Dendritic cell treated with granulocyte-macrophage colony-stimulating factor and Interleukin-4, amounts not matched to agents 40 ng/mL and 50 ng/mL, for 4 days (primary cell): ENCODE results near the gene RUBCNL.
"Not testable (repeated sequence)": the region's sequence is repeated elsewhere in the genome, so short reads cannot be mapped to it uniquely, and the experiment has no call there.

Source experiments
- H3K27ac Mint-ChIP-seq: one replicate; pipeline ENCODE4 v1.8.0; 2022; ENCODE audit warnings: mild to moderate bottlenecking, mixed read lengths
- H3K27me3 Mint-ChIP-seq: one replicate; pipeline ENCODE4 v1.8.0; 2022; ENCODE audit warnings: mild to moderate bottlenecking, mixed read lengths
- H3K36me3 Mint-ChIP-seq: one replicate; pipeline ENCODE4 v1.8.0; 2022; ENCODE audit warnings: low read depth, mixed read lengths
- H3K4me1 Mint-ChIP-seq: one replicate; pipeline ENCODE4 v1.8.0; 2022; ENCODE audit warnings: low read depth, mixed read lengths
- H3K4me3 Mint-ChIP-seq: one replicate; pipeline ENCODE4 v1.8.0; 2022; ENCODE audit warnings: mild to moderate bottlenecking, moderate library complexity, mixed read lengths
- H3K9me3 Mint-ChIP-seq: one replicate; pipeline ENCODE4 v1.8.0; 2022; ENCODE audit warnings: mixed read lengths
- intact Hi-C: fragments of 100-400 bp; cut with micrococcal nuclease; formaldehyde crosslinking; loops from one replicate; pipeline ENCODE4 v1.15.0; 2022

RUBCNL gene, protein sequence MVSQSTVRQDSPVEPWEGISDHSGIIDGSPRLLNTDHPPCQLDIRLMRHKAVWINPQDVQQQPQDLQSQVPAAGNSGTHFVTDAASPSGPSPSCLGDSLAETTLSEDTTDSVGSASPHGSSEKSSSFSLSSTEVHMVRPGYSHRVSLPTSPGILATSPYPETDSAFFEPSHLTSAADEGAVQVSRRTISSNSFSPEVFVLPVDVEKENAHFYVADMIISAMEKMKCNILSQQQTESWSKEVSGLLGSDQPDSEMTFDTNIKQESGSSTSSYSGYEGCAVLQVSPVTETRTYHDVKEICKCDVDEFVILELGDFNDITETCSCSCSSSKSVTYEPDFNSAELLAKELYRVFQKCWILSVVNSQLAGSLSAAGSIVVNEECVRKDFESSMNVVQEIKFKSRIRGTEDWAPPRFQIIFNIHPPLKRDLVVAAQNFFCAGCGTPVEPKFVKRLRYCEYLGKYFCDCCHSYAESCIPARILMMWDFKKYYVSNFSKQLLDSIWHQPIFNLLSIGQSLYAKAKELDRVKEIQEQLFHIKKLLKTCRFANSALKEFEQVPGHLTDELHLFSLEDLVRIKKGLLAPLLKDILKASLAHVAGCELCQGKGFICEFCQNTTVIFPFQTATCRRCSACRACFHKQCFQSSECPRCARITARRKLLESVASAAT

DNA sequence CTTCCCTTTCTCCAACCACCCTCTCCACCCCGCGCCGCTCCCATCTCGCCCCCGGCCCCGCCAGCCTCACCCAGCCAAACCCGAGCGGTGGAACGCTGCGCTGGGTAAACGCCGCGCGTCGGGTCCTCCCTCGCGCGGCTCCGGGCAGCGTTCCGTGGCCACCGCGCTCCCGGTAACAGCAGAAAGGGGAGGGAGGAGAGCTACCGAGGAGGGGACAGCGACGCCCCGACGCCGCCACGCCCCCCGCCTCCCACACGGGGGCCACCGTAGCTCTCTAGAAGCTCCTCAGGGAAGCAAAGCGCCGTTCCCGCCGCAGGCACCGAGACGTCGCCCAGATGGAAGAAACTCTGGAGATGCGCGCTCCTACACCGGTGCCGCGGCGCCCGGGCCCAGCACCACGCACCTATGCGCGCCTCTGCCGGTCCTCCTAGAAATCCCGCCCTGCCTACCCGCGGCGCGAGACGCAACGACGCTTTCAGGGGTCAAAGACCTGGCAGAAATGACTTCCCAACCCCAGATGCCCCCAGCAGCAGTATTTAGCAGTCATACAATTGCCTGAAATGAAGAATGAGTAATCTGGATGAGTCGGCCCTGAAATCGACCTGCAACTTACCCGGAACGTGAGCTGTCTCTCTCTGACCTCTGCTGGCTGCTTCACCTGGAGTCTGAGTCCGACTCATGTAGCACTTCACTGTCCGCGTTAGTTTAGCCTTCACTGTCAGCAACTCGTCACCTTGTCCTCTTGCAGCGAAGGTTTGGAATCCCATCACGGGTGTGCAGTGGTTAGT lies at the start of gene RUBCNL:
TSS of gene RUBCNL (minus strand) at position 189 of the 788 bp plus-strand sequence. CDS start 14,777 bp downstream, outside the sequence.
- Mint-ChIP-seq H3K4me1 (peaks cover 66% of the 10 kb centered on the region), H3K27ac (peak within 1 kb of the TSS; percentile 85)
- intact Hi-C loops, result no loop called here

DNA sequence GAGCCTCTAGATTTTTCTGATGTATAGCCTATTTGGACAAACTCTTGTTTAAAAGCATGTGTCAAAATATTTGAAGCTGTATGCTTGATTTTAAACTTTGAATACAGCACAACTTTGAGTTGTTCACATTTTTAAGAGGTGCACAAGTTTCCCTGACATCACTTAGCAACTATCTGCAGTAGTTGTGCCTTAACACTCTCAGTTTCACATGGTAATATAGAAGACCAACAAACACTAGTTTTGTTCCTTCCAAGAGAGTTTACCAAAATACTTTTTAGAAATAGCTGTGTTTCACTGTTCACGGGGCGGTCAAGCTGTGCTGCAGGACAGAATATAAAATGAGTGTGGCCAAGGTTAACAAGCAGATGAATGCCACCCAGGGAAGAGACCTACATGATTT lies 42.5 kb upstream of the RUBCNL start:
- H3K36me3 Mint-ChIP-seq, H3K4me1 Mint-ChIP-seq, H3K27me3 Mint-ChIP-seq, H3K27ac Mint-ChIP-seq, H3K4me3 Mint-ChIP-seq, H3K9me3 Mint-ChIP-seq, intact Hi-C loops: not testable (repeated sequence)

More for the DNA sequence above, at the start of gene RUBCNL:
- H3K27me3 Mint-ChIP-seq, result peaks cover 23% of the 10 kb centered on the region
- peak within 1 kb of the TSS; percentile 89 for H3K4me3 Mint-ChIP-seq
- H3K9me3 Mint-ChIP-seq, result no peaks in the 10 kb centered on the region
- peaks cover 9% of the 10 kb centered on the region for H3K36me3 Mint-ChIP-seq

DNA sequence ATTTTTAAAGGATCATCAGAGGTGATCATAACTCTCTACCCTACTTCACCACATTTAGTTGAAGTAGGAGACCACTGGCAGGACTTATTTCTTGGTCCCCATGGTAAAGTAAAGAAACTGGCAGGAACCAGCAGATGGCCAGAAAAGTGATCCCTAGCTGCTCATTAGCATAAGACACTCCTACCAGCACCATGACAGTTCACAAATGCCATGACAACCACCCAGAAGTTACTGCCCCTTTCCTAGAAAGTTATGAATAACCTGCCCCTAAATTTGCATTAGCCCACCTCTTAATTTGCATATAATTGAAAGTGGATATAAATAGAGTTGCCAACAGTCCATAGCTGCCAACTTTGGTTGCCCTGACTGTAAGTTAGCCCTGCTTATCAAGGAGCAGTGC lies 18.4 kb upstream of the RUBCNL start:
- H3K36me3 Mint-ChIP-seq, result no peaks in the 10 kb centered on the region
- no peak overlapping the region for H3K4me3 Mint-ChIP-seq
- H3K27ac Mint-ChIP-seq, result peak overlapping the region; percentile 87

DNA sequence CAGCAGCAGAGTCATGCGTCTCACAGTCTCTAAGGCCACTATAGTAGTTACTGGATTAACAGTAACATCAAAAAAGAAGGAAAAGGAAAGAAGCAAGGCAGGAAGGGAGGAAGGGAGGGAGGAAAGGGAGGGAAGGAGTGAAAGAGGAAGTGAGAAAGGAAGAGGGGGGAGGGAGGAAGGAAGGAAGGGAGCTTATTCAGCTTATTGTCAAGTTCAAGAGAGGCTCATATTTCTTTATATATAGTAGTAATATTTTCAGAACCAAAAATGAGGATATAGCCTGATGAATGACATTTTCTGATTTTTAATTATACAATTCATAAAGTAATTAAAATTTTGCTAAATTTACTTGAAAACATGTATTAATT lies 17.7 kb upstream of the RUBCNL start:
- Mint-ChIP-seq H3K27me3 (no peaks in the 10 kb centered on the region), H3K27ac (peak overlapping the region; percentile 87), H3K4me1 (peaks cover 56% of the 10 kb centered on the region), H3K9me3 (no peaks in the 10 kb centered on the region), H3K4me3 (no peak overlapping the region), H3K36me3 (no peaks in the 10 kb centered on the region)
- intact Hi-C loops, result loop anchor here (2.0 to 5.0 kb wide), 2 partner anchors 14 to 67 kb away; no protein-coding TSS in a partner anchor

More for the DNA sequence above, 18.4 kb upstream of the RUBCNL start:
- intact Hi-C loops, result loop anchor here (2.0 kb wide), 1 partner anchor 15 kb away; no protein-coding TSS in a partner anchor
- H3K27me3 Mint-ChIP-seq, result no peaks in the 10 kb centered on the region
- H3K4me1 Mint-ChIP-seq, result peaks cover 48% of the 10 kb centered on the region
- H3K9me3 Mint-ChIP-seq, result no peaks in the 10 kb centered on the region

DNA sequence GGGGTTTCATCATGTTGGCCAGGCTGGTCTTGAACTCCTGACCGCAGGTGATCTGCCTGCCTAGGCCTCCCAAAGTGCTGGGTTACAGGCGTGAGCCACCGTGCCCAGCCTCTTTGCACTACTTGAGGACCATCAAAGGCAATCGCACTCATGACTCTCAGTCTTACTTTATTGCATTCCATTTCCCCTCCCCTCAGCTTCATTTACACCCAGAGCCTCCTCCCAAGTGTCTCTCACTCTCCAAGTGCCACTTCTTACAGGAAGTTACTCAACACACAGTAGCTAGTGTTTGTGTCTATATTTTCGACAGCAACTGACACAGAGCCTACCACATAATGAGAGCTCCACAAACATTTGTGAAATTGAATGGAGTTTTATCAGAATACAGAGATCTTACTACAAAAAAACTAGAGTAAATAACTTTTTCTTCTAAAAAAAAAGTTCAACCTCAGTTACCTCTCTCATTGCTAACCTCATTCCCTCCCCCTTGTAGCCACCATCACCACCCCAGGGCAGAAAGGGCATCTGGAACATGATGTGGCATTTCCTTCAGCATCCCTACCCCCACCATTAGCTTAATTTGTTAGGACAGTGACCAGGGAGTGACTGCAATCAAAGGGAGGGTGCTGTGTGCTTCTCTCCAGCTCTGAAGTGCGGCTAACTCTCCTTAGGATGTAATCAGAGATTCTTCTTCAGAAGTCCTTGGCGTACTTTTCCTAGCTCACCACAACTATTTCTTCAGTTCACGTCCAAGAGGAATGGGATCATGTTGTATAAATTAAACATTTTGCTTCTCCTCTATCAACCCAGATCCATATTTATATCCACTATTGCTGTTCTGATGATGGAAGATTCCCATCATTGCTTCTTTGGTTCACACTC lies 17.0 kb upstream of the RUBCNL start:
- Mint-ChIP-seq H3K27ac (peak overlapping the region; percentile 87), H3K27me3 (no peaks in the 10 kb centered on the region), H3K9me3 (no peaks in the 10 kb centered on the region), H3K4me1 (peaks cover 57% of the 10 kb centered on the region), H3K36me3 (no peaks in the 10 kb centered on the region), H3K4me3 (peak overlapping the region; percentile 18)
- intact Hi-C loops, result loop anchor here (2.0 to 5.0 kb wide), 2 partner anchors 13 to 67 kb away; no protein-coding TSS in a partner anchor

DNA sequence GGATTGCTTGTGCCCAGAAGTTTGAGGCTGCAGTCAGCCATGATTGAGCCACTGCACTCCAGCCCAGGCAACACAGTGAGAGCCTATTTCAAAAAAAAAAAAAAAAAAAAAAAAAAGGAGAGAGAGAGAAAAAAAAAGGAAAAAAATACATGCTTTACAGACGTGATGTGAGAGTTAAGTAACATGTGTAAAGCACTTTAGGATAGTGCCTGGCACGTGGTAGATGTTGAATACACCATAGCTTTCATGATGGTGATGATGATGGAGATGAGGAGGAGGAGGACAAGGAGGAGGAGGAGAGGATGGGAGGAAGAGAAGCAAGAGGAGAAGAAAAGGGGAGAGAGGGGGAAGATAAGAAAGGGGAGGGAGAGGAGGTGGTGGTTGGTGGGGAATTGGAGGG lies 15.1 kb upstream of the RUBCNL start:
- no peaks in the 10 kb centered on the region for H3K9me3 Mint-ChIP-seq
- no peak overlapping the region for H3K4me3 Mint-ChIP-seq
- H3K27me3 Mint-ChIP-seq, result no peaks in the 10 kb centered on the region
- peak overlapping the region; percentile 33 for H3K27ac Mint-ChIP-seq
- no peaks in the 10 kb centered on the region for H3K36me3 Mint-ChIP-seq
- H3K4me1 Mint-ChIP-seq, result peaks cover 57% of the 10 kb centered on the region
- intact Hi-C loops, result loop anchor here (5.0 kb wide), 1 partner anchor 65 kb away; no protein-coding TSS in a partner anchor

DNA sequence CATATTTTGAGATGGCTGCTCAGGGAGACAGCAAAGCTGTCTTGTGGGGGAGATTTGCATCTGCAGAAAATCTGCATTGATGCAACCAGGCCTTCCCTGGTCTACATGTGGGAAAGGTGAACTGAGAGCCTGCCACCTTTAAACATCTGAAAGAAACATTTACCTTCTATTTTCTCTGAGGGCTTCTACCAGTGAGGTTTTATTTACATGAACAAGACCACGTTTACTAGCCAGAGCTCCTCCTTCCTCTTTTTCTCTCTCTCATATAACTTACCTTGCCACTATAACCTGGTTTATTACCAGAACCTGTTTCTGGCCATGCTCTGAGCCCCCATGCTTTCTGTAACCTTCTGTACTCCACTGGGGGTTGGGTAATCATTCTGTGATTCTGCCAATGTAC lies 14.4 kb upstream of the RUBCNL start:
- no peaks in the 10 kb centered on the region for H3K27me3 Mint-ChIP-seq
- peak overlapping the region; percentile 33 for H3K27ac Mint-ChIP-seq
- no peak overlapping the region for H3K4me3 Mint-ChIP-seq
- no peaks in the 10 kb centered on the region for H3K36me3 Mint-ChIP-seq
- no peaks in the 10 kb centered on the region for H3K9me3 Mint-ChIP-seq
- peaks cover 59% of the 10 kb centered on the region for H3K4me1 Mint-ChIP-seq
- intact Hi-C loops, result loop anchor here (5.0 kb wide), 1 partner anchor 64 kb away; no protein-coding TSS in a partner anchor

DNA sequence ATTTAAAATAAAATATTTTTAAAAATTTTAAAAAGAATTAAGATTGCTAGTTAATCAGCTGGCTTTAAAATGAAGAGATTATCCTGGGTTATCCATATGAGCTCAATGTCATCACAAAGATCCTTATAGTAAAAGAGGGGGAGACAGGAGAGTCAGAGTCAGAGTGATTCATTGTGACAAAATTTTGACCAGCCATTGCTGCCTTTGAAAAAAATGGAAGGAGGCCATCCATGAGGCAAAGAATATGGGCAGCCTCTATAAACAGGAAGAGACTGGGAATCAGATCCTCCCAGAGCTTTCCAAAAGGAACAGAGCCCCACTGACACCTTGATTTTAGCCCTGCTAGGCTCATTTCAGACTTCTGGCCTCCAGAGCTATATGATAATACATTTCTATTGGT lies 9.3 kb upstream of the RUBCNL start:
- intact Hi-C loops, result no loop called here
- H3K4me1 Mint-ChIP-seq, result peaks cover 17% of the 10 kb centered on the region
- H3K4me3 Mint-ChIP-seq, result no peak overlapping the region
- no peaks in the 10 kb centered on the region for H3K9me3 Mint-ChIP-seq
- H3K36me3 Mint-ChIP-seq, result no peaks in the 10 kb centered on the region
- no peaks in the 10 kb centered on the region for H3K27me3 Mint-ChIP-seq
- H3K27ac Mint-ChIP-seq, result no peak overlapping the region

DNA sequence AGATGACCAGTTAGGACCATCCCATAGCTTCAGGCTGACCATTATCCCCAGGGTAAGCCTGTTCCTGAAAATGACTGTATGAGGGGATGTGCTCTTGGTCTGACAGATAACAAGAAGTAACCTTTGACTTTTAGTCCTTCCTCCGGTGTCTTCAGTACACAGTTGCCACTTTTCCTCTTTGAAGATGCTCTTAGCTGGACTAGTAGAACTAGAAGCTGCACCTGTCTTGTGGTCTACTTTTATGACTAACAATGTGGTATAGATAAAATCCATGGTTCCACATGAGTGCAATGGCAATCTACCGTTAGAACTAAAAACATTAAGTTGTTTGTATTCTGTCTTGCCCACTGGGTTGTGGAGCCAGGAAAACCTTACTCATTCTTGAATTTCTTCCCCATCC lies 5.9 kb upstream of the RUBCNL start:
- Mint-ChIP-seq H3K4me3 (no peak overlapping the region), H3K9me3 (no peaks in the 10 kb centered on the region), H3K27ac (no peak overlapping the region), H3K4me1 (peaks cover 30% of the 10 kb centered on the region), H3K27me3 (peaks cover 4% of the 10 kb centered on the region), H3K36me3 (no peaks in the 10 kb centered on the region)
- intact Hi-C loops, result no loop called here

DNA sequence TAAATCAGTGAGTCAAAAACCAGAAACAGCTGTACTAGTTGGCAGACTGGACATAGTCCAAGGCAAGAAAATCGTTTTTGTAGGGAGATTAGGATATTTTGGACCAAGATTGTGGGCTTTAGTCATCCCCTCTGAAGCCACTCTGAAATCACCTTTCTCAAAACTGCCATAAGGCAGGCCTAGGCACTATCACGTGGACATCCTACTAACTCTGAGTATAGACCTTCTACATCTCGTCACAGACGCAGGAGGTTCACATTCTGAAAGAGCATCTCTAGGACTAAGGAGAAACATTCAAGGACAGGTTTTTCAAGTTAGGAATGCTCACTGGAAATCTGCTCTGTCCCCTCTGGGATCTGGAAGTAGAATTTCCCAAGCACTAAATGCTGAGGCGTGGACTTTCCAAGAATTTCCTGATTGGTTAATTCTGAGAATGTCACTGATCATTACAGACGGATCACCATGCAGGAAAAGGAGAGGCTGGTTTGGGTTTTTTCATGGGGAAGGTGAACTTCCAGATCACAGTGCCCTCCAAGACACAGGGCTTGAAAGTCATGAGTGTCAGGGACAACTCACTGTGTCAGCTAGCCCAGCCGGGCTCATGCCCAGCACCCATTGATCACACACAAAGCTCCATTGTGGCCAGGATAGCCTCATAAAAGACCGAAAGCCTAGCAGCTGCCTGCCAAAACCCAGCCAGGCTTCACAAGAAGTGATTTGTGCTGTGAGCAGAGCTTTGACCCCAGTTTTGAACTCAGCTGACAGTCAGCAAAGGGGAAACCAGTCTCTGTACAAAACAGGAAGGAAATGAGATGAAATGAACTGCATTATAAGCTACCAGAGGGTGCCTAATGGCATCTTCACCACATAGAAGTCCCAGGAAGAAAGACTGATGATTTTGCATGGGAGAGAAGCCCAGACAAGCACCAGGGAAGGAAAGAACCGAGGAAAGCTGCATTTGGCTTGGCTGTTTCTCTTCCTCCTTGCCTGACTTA lies 2.7 kb upstream of the RUBCNL start:
- intact Hi-C loops, result loop anchor here (2.0 kb wide), 1 partner anchor 15 kb away; no protein-coding TSS in a partner anchor
- H3K4me3 Mint-ChIP-seq, result peak overlapping the region; percentile 50
- H3K9me3 Mint-ChIP-seq, result no peaks in the 10 kb centered on the region
- H3K36me3 Mint-ChIP-seq, result peaks cover 9% of the 10 kb centered on the region
- H3K4me1 Mint-ChIP-seq, result peaks cover 51% of the 10 kb centered on the region
- peak overlapping the region; percentile 89 for H3K27ac Mint-ChIP-seq
- peaks cover 23% of the 10 kb centered on the region for H3K27me3 Mint-ChIP-seq

DNA sequence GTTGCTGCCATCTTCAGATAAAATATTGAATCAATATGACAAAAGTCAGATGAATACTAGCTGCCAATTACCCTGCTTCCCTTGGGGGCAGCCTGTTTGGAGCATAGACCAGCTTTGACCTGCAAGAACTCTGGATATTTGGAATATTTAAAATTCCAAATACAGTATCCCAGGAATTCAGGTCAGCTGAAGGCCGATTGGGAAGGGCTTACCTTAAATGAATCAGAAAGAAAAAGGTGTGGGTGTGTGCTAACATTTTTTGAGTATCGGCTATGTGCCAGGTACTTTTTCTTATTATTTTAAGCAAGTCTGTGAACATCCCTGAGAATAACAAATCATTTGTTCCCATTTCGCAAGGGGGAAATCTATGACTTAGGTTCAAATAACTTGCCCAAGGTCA lies 1.8 kb upstream of the RUBCNL start:
- H3K4me3 Mint-ChIP-seq, result no peak overlapping the region
- H3K4me1 Mint-ChIP-seq, result peaks cover 56% of the 10 kb centered on the region
- intact Hi-C loops, result no loop called here
- peaks cover 9% of the 10 kb centered on the region for H3K36me3 Mint-ChIP-seq
- H3K27ac Mint-ChIP-seq, result peak overlapping the region; percentile 89
- no peaks in the 10 kb centered on the region for H3K9me3 Mint-ChIP-seq
- H3K27me3 Mint-ChIP-seq, result peaks cover 23% of the 10 kb centered on the region

DNA sequence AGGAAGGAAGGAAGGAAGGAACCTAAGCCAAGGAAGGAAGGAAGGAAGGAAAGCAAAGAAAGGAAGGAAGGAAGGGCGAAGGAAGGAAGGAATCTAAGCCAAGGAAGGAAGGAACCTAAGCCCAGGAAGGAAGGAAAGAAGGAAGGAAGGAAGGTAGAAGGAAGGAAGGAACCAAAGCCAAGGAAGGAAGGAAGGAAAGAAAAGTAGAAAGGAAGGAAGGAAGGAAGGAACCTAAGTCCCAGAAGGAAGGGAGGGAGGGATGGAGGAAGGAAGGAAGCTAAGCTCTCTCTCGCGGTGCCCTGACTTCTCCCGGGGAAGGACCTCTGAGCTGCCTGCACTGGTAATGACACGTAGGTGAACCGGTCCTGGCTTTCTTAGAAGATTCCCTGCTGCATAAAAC lies 1.3 kb upstream of the RUBCNL start:
- intact Hi-C loops, result no loop called here
- H3K9me3 Mint-ChIP-seq, result no peaks in the 10 kb centered on the region
- peaks cover 60% of the 10 kb centered on the region for H3K4me1 Mint-ChIP-seq
- peak overlapping the region; percentile 85 for H3K27ac Mint-ChIP-seq
- H3K4me3 Mint-ChIP-seq, result no peak overlapping the region
- peaks cover 23% of the 10 kb centered on the region for H3K27me3 Mint-ChIP-seq
- peaks cover 9% of the 10 kb centered on the region for H3K36me3 Mint-ChIP-seq
